ENCODE measurements around the gene TIGAR. TPM values are rescaled to one million over a fixed set of nuclear protein-coding genes. Genes with fewer than 3 reads are reported as not detected.

Gene TIGAR, protein sequence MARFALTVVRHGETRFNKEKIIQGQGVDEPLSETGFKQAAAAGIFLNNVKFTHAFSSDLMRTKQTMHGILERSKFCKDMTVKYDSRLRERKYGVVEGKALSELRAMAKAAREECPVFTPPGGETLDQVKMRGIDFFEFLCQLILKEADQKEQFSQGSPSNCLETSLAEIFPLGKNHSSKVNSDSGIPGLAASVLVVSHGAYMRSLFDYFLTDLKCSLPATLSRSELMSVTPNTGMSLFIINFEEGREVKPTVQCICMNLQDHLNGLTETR
- 36.6 to 44.1 TPM (median 42.9 TPM) in 5 replicates for total RNA-seq (2022; extraction: Qiagen RNA extraction)

DNA sequence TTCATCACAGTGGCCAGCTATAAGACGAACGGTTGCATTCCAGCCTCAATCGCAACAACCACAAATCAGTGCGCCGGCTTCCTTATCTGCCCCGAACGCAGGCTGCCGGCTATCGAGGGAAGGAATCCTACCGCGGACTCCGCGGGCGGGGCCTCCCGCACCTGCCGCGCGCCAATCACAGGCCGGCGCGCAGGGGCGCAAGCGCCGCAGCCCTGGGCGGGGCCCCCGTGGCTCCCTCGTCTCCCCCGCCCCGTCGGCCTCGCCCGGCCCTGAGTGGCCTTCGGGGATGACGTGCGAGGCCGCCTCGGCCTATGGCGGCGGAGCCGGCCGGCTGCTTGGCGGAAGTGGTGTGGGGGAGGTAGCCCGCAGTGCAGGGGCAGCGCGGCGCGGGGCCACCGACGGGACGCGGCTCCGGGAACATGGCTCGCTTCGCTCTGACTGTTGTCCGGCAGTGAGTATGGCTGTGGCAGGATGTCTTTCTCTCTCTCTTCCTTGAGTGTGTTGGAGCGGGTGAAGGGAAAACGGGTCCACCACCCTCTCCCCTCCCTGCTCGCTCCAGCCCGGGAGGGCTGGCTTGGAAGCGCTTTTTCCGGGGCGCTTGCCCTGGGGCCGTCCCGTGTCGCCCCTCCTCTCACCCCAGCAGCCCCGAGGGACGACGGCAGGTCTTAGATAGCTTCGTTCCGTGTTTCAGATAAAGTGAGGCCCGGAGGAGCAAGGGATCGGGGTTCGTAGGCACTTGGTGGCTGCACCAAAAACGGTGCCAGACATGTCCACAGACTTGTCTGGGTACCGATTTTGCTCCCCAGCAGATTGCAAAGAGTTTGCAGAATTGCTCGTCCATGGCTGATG lies at the start of gene TIGAR:
Gene TIGAR (plus strand): TSS at position 361 of the 849 bp plus-strand sequence. CDS start 59 bp downstream, at position 420.

DNA sequence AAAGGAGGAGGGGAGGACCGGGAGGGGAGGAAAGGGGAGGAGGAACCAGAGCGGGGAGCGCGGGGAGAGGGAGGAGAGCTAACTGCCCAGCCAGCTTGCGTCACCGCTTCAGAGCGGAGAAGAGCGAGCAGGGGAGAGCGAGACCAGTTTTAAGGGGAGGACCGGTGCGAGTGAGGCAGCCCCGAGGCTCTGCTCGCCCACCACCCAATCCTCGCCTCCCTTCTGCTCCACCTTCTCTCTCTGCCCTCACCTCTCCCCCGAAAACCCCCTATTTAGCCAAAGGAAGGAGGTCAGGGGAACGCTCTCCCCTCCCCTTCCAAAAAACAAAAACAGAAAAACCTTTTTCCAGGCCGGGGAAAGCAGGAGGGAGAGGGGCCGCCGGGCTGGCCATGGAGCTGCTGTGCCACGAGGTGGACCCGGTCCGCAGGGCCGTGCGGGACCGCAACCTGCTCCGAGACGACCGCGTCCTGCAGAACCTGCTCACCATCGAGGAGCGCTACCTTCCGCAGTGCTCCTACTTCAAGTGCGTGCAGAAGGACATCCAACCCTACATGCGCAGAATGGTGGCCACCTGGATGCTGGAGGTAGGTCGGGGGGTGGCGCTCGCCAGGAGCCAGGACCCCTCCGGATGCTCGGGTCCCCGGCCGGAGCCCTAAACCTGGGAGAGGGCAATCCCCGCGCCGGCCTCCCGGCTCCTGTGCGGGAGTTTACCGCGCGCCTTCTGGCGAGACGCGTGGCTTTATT lies 47.2 kb upstream of the TIGAR start, which contains the start of gene CCND2:
Gene CCND2 (plus strand): TSS at position 111 of the 744 bp plus-strand sequence. CDS start 279 bp downstream, at position 390.

DNA sequence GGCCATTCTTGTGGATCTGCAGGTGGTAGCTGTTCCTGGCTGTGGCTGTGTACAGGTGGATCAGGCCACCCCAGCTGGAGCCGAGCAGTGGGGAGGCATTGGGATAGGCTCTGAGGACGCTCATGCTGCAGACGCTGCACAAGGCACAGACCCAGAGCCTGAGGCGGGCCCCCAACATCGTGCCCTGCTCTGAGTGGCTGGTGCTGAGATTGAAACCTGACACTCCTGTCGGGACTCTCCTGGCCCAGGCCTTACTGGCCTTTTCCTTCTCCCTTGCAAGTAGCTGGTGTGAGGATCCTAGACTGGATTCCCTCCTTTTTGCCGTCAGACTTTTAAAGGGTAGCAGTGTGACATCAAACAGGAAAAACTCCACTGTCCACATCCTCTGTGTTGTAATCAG lies 58.4 kb downstream of the TIGAR start, which contains the start of gene FGF23:
Gene FGF23 (minus strand): TSS at position 308 of the 400 bp plus-strand sequence. CDS start 130 bp downstream, at position 178.

Other genes with a start within 250 kb of the TIGAR start
- not detected in 5 replicates for gene CCND2, start 47.5 kb upstream of the TIGAR start, total RNA-seq (2022; extraction: Qiagen RNA extraction)
- gene FGF23, start 58.5 kb downstream of the TIGAR start, total RNA-seq (2022; extraction: Qiagen RNA extraction), result not detected in 5 replicates
- not detected in 5 replicates for gene FGF6, start 124.6 kb downstream of the TIGAR start, total RNA-seq (2022; extraction: Qiagen RNA extraction)
- gene RAD51AP1, start 217.7 kb downstream of the TIGAR start, total RNA-seq (2022; extraction: Qiagen RNA extraction), result 16.1 to 26.9 TPM (median 18.7 TPM) in 5 replicates
- 40.3 to 47.4 TPM (median 46.8 TPM) in 5 replicates for gene DYRK4, start 241.0 kb downstream of the TIGAR start, total RNA-seq (2022; extraction: Qiagen RNA extraction)

Data from A549 treated with CORT108297 at 1 μM for 4 hours (cell line).